HG02981 (cell line): ENCODE measurements around the gene NATD1.

ENCODE experiments used
- ATAC-seq: cut with Tn5 transposase; IDR thresholded peaks from one replicate; pipeline ENCODE4 v1.9.1; 2021; ENCODE audit warnings: mild to moderate bottlenecking, moderate library complexity; ENCODE audit not compliant: unreplicated experiment

The NATD1 gene

GRCh38 chr17:21289902-21290571, 36.8 kb upstream of the NATD1 start:
- ATAC-seq: no peak

DNA sequence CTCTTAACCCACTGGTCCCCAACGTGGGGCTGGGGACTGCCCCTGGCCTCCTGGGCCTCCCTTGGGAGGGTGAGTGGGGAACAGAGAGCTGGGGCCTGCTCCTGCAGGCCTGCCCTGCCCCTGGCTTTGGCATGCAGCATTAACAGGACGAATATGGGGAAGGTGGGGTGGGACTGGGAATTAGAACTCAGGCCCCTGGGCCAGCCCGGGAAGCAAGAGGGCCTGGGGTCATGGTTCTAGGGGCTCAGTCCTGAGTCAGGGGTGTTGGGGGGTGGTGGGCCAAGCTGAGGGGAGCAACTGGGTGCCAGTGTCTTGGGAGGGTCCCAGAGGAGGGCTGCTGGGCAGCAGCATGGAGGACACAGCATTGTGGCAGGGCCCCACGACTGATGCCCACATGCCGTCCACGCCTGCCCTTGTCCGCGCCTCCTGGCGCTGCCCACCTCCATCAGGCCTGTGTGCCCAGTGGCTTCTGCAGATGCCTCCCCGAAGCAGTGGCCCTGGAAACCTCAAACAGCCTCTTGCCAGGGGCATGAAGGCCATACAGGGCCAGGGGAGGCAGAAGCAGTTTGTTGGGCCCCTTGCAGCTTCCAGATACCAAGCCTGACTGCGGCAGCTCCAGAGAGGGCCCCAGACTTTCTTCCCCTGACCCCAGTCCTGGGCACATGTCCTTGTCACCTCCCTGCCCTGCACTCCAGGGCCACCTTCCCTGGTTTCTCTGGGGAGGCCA, 36.1 kb upstream of the NATD1 start:
- no peak for ATAC-seq

GRCh38 chr17:21288571-21289017, 35.4 kb upstream of the NATD1 start:
- ATAC-seq: peak; percentile 11

GRCh38 chr17:21287703-21288449, 34.7 kb upstream of the NATD1 start:
- ATAC-seq: peak; percentile 33

GRCh38 chr17:21286909-21287702, 33.9 kb upstream of the NATD1 start:
- ATAC-seq: no peak

DNA sequence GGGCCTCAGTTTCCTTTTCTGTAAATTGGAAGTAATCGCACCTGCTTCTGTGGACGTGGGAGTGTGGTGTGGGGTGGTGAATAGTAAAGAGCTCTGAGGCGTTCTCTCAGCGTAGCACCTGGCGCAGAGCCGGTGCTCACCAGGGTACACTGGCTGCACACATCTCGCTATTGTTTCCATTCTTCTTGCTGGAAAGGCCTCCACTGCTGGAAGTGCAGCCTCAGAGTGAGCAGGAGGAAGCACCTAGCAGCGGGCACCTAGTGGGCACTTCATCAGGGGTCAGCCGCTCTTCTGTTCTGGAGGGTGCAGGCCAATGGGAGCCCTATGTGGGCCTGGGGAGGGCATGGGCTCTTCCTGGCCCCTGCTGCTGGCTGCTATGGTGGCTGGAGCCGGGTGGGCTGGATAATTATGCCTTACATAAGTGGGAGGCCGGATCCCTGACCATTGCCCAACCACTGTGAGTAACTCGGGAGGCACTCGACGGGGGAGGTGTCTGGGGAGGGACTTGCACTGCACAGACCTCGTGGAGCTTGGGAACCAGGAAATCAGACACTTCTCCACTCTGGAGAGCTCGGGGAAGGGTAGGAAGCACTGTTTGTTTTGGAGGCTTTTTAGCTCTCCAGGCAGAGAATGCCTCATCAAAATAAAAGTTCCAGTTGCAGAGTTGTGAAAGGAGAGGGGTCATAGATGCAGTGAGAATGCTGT, 33.0 kb upstream of the NATD1 start:
- no peak for ATAC-seq

- no peak for ATAC-seq
These were observed 32.2 kb upstream of the NATD1 start for GRCh38 chr17:21285164-21286065.

GRCh38 chr17:21284319-21285163, 31.3 kb upstream of the NATD1 start, which contains the start of gene MAP2K3:
Gene MAP2K3 (plus strand): TSS chr17:21284711. CDS start chr17:21284921, 210 bp downstream.
- peak; percentile 77 for ATAC-seq

- peak; percentile 0 for ATAC-seq
These were observed 30.5 kb upstream of the NATD1 start for GRCh38 chr17:21283482-21284318.

DNA sequence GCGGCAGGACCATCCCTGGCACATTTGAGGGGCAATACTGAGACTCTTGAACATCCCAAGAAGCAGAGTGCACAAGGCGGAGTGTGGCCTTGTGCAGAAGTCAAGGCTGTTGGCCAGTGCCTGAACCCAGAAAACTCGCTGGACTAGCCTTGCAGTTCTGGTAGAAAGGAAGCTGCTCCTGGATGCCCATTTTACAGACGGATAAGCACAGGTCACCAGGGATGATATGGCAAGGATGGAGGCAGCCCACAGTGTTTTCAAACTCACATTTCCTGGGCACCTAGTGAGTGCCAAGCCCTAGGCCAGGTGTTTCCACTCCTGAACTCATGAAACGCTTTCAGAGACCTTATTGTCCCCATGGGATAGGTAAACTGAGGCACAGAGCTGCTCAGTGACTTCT, 29.6 kb upstream of the NATD1 start:
- no peak for ATAC-seq

DNA sequence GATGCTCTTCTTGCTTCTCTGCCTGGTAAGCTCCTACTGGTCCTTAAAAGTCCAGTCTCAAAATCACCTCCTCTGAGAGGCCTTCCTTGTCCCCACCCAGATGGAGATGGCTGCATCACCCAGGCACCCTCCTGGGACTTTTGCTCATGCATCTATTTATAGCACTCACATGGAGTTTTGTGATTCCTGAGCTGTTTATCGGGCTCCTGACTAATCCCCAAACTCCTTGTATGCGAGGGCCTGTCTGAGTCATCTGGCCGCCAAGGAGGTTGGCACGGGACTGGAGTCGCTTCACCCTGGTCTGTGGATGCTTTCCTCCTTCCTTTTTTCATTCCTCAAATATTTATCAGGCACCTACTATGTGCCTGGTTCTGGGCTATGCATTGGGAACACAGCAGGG, 29.0 kb upstream of the NATD1 start:
- ATAC-seq: no peak

DNA sequence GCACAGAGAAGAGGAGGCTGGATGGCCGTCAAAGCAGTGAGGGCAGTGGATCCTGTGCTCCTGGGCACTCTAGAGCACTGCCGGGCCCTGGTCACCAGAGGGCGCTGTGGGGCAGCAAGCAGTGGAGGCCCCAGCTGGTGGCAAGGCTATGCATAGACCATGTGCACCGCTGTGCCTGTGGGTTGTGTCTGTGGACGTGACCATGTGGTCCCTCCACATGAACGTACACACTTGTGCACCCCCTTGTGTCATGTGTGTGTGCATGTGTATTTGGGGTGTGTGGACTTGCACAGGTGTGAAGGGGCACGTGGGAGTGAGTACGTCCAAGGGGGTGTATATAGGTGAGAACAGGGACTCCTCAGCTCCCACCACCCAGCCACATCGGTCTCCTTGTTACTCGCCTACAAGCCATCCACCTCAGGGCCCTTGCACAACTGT, 26.9 kb upstream of the NATD1 start:
- peak; percentile 33 for ATAC-seq

- no peak for ATAC-seq
These were observed 26.4 kb upstream of the NATD1 start for GRCh38 chr17:21279582-21279981.

- no peak for ATAC-seq
These were observed 26.0 kb upstream of the NATD1 start for GRCh38 chr17:21279198-21279535.

GRCh38 chr17:21278450-21279197, 25.4 kb upstream of the NATD1 start:
- ATAC-seq: no peak

DNA sequence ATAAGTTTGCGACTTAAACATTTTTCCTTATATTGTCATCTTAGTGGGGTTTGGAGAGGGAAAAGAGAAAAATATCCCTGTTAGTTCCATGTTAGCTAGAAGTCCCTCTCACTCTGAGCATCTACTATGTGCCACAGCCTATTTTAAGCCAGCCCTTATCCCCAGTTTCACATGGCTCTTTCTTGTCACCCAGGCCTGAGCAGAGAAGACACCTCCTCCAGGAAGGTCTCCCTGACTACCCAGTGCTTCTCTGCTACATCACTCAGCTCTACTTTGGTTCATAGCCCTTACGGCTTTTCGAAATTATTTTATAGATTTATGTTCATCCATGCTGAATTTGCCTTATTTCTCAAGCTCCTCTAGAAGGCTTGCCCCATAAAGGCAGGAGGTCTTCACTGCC, 24.1 kb upstream of the NATD1 start:
- no peak for ATAC-seq

- ATAC-seq: no peak
These were observed 23.0 kb upstream of the NATD1 start for GRCh38 chr17:21276264-21276588.
